ENCODE results near the gene ADAMTS19.

Gene ADAMTS19

DNA sequence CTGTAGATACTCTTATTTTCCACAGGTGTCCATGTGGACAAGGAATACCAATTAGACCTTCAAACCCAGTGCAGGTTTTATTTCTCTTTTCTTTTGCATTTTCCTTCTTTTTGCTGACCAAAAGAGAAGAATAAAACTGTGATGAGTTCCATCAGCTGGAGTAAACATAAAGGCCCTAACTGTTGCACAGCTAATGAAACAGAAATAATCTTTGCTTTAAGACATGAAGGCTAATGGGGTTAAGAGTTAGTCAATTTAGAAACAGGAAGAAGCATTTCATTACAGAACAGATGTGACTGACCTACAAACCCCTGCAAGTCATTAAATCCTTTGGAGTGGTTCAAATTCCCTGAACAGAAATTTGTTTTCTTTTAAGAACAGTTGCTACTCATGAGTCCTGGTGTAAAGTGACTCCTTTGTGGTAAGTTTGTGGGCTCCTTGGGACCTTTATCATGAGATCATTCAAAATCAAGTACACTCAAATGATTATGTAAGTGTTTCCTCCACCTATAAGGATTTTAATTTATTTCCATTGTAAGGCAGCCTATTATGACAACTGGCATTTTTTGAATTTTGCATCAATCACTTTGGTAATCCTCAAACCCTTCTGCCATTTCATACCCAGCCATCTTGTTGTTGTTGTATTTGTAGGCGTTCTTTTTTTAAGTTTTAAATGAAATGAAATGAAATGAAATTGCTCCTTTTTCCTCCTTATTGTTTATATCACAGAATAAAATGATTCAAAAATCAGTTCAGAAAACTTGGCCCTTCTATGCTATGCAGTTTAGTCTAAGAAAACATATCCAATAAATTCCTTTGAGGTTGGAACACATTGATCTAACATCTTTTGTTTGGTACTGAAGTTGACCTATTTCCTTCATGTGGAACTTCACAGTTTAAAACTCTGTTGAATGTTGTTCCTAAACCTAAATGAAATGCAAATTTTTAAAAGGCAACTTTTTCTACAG is 289.1 kb downstream of the ADAMTS19 start:
- no peak for DNase-seq (ENCODE audit: extremely low read depth in 1 of 2, low read depth in 1 of 2)

DNA sequence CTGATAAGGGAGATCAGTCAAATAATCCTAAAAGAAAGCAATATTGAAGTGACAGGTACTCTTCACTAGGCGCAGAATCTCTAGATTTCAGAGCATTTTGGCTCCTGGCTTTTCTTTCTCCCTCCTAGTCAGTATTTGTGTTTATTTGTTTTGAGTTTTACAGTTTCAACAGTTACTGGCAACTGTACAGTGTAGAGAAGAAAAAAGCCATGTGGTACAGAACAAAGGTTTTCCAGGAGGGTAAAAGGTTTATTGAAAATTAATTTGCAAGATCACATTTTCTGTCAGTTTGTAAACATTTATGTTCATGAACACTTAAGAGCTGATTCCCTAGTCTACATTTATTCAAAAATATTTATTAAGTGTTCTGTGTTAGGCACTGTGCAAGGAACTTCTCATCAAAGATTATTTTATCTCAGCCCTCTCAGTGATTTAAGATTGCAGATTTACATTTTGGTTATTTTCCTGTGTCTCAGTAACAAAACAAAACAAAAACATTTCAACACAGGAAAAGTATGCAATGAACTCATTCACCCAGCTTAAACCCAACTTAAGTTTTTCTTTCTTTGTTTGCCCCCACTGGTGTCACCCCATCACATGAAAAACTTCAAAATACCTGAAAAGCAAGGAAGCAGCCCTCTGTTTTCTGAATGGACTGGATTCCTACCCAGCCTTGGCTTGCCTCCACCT is 300.7 kb downstream of the ADAMTS19 start:
- DNase-seq (ENCODE audit: extremely low read depth in 1 of 2, low read depth in 1 of 2) = no peak

DNA sequence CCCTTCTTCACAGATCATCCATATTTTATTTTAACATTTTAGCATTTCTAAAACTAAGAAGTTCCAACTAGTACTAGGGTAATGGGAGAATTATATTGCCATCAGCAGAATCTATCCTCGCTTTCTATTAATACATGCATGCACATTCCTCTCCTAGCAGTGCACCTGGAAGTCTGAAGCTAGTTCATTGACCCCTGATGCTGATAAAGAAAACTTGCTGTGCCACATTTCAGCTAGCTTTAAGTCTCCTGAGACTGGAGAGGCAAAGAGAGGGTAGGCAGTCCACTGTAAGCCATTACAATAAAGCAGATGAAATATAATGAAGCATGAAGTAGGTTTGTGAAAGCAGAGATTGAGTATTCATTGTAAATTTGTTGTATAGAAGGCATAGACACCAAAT is 303.6 kb downstream of the ADAMTS19 start:
- no peak for DNase-seq (ENCODE audit: extremely low read depth in 1 of 2, low read depth in 1 of 2)

- no peak for DNase-seq (ENCODE audit: extremely low read depth in 1 of 2, low read depth in 1 of 2)
Observed at GRCh38 chr5:129766798-129767197, 306.7 kb downstream of the ADAMTS19 start.

GRCh38 chr5:129767927-129768380 is 307.9 kb downstream of the ADAMTS19 start:
- DNase-seq (ENCODE audit: extremely low read depth in 1 of 2, low read depth in 1 of 2) = peak; percentile 5 to 28

- DNase-seq (ENCODE audit: extremely low read depth in 1 of 2, low read depth in 1 of 2) = no peak
Observed at GRCh38 chr5:129768735-129769134, 308.6 kb downstream of the ADAMTS19 start.

DNA sequence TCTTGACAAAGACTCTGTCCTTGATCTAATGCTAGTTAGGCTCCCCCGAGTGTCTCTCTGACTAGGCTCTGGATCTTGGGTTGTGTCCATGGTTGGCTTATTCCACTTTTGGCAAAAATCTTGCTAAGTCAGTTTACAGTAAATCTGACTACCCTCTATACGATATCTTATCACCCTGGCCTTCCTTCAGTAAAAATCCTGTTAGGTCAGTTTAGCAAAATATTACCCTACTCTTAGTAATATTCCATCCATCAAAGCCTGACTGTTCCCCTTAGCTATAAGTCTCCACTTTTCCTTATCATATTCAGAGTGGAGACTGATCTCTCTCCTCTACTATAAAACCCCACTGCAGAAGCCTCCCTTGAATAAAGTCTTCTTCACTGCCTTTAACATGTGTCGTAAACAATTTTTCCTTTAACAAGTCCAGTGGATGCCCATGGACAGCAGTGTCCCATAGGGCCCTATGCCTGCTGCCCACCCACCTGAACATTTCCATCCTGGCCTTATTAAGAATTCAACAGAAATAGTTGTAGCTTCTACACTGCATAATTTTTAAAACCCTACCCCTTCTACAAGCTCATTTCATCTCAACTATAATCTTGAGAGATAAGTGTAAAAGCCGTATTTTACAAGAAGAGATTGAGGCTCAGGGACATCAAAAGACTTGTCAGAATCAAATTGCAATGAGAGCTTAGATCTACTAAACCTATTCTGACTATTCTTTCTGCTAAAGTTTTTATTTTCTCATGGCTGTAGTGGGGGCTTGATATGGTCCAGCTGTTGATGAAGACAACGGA is 310.1 kb downstream of the ADAMTS19 start:
- DNase-seq (ENCODE audit: extremely low read depth in 1 of 2, low read depth in 1 of 2) = no peak

- DNase-seq (ENCODE audit: extremely low read depth in 1 of 2, low read depth in 1 of 2) = peak in 1 of 2 donors; percentile 5
Observed at GRCh38 chr5:129771058-129771838, 311.1 kb downstream of the ADAMTS19 start.

- DNase-seq (ENCODE audit: extremely low read depth in 1 of 2, low read depth in 1 of 2) = no peak
Observed at GRCh38 chr5:129773376-129773775, 313.3 kb downstream of the ADAMTS19 start.

DNA sequence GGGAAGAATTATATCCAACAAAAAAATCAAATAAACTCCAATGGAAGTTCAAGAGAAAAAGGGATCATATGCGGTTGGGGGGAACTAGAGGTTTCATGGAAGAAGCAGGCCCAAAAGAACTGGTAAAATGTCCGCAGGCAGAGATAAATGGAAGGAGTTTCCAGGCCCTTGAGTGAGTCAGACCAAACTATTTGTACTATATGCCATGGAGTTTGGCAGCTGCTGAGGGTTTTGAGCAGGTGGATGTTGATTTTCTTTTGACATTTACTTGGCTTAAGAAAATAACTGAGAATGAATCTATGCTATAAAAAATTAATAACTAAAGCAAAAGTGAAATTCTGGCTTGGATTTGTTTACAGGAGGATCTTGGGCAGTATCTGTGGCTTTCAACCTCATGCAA is 321.5 kb downstream of the ADAMTS19 start:
- no peak for DNase-seq (ENCODE audit: extremely low read depth in 1 of 2, low read depth in 1 of 2)
